Upper lobe of left lung (tissue), 6 donors: Measurements from ENCODE around the gene DLEC1. TPM values are rescaled to one million over a fixed set of nuclear protein-coding genes. Genes with fewer than 3 reads are reported as not detected.
A peak's percentile ranks its signal among the peaks of the same experiment; 100 is the strongest.
"Not testable (repeated sequence)": the region's sequence is repeated elsewhere in the genome, so short reads cannot be mapped to it uniquely, and the experiment has no call there.

ENCODE experiments used
- ATAC-seq, 2 donors: fragments of 200-7000 bp; cut with Tn5 transposase; one replicate each; pipeline ENCODE4 v1.9.1; 2022; ENCODE audit warnings: mild to moderate bottlenecking in 2 of 2, moderate library complexity in 2 of 2; ENCODE audit not compliant: low FRiP score in 2 of 2
- DNase-seq, 2 donors: peaks; one replicate each; pipeline ENCODE4 v3.0.0-alpha.2; 2019 to 2020
- H3K27ac ChIP-seq, 4 donors: fragments of 200-600 bp; sonication (generic); one replicate each; pipeline ENCODE4 v1.5.1; 2016 to 2019
- H3K27me3 ChIP-seq, 4 donors: fragments of 200-600 bp; sonication (generic); one replicate each; pipeline ENCODE4 v1.5.1; 2017 to 2019
- H3K36me3 ChIP-seq, 4 donors: fragments of 200-600 bp; sonication (generic); one replicate each; pipeline ENCODE4 v1.5.1; 2016 to 2019
- H3K4me1 ChIP-seq, 4 donors: fragments of 200-600 bp; sonication (generic); one replicate each; pipeline ENCODE4 v1.5.1; 2018 to 2019
- H3K4me3 ChIP-seq, 4 donors: fragments of 200-600 bp; sonication (generic); one replicate each; pipeline ENCODE4 v1.5.1; 2017 to 2019; ENCODE audit warnings: mild to moderate bottlenecking in 2 of 4, moderate library complexity in 1 of 4
- H3K9me3 ChIP-seq, 4 donors: fragments of 200-600 bp; sonication (generic); one replicate each; pipeline ENCODE4 v1.5.1; 2018 to 2019
- CTCF ChIP-seq, 6 experiments: fragments of 450-650 bp in 4 of 6; fragments of 200-600 bp in 2 of 6; sonication (generic) in 2 of 6; IDR thresholded peaks; one replicate each; pipeline ENCODE4 v1.5.1; 2016 to 2019; ENCODE audit warnings: antibody characterized with exemption in 6 of 6
- EP300 ChIP-seq, 4 donors: sonication (generic); formaldehyde crosslinking; IDR thresholded peaks; one replicate each; pipeline ENCODE4 v1.5.1; 2017; ENCODE audit warnings: antibody characterized with exemption in 4 of 4, control low read depth in 2 of 4
- POLR2A ChIP-seq, 4 donors: fragments of 450-650 bp; IDR thresholded peaks; one replicate each; pipeline ENCODE4 v1.5.1; 2016 to 2017; ENCODE audit warnings: antibody characterized with exemption in 4 of 4, mild to moderate bottlenecking in 2 of 4
- POLR2AphosphoS5 ChIP-seq, 2 donors: sonication (generic); formaldehyde crosslinking; IDR thresholded peaks; one replicate each; pipeline ENCODE4 v1.5.1; 2017; ENCODE audit warnings: antibody characterized with exemption in 2 of 2
- WGBS, 2 donors: methylation state at CpG; one replicate each; pipeline ENCODE4 v1.1.5; 2017 to 2018; 5-methylcytosine and 5-hydroxymethylcytosine counted together
- total RNA-seq, 6 donors: library from RNA; depleted of rRNA in 4 of 6; stranded (reverse); fragments of >200 nt in 4 of 6; gene quantifications; one replicate each; pipeline versions ENCODE4 v1.1.0 to v1.2.1, GENCODE V29; 2016 to 2021
- donor health status: DM: no; HTN: no; CAD: no; lungs with moderate emphysema.
- donor health status: DM: no; HTN: yes; CAD: no; lungs with severe emphysema.

DLEC1 gene
- total RNA-seq, 6 donors from 2014 or later, result 2.3 to 34.8 (median 14.3) TPM

GRCh38 chr3:38084334-38085310 is 45.6 kb downstream of the DLEC1 start:
- no peaks in the 10 kb centered on the region for H3K27me3 ChIP-seq
- 74 to 77% methylated on average over 6 to 7 of the region's 7 CpGs for WGBS, 2 donors
- no peak overlapping the region for H3K27ac ChIP-seq
- TF ChIP-seq EP300 (IDR thresholded peaks at IDR 0.05) (no peak), CTCF (IDR thresholded peaks at IDR 0.05) (no peak), POLR2A (IDR thresholded peaks at IDR 0.05) (no peak), POLR2AphosphoS5 (IDR thresholded peaks at IDR 0.05) (no peak)
- no peaks in the 10 kb centered on the region for H3K4me1 ChIP-seq
- DNase-seq (no peak), ATAC-seq (peak; percentile 77 to 96)
- H3K36me3 ChIP-seq, result no peaks in the 10 kb centered on the region
- H3K9me3 ChIP-seq, result peaks cover 0 to 9% (median 0%) of the 10 kb centered on the region in 4 donors
- H3K4me3 ChIP-seq, result no peak overlapping the region

GRCh38 chr3:38085311-38085942 is 46.4 kb downstream of the DLEC1 start:
- no peak overlapping the region for H3K4me3 ChIP-seq
- no peaks in the 10 kb centered on the region for H3K27me3 ChIP-seq
- 90 to 93% methylated on average over 8 to 10 of the region's 11 CpGs for WGBS, 2 donors
- DNase-seq (peak in 1 of 2 donors; percentile 49), ATAC-seq (peak in 1 of 2 donors; percentile 19)
- H3K4me1 ChIP-seq, result no peaks in the 10 kb centered on the region
- H3K36me3 ChIP-seq, result no peaks in the 10 kb centered on the region
- H3K9me3 ChIP-seq, result peaks cover 0 to 9% (median 0%) of the 10 kb centered on the region in 4 donors
- TF ChIP-seq EP300 (IDR thresholded peaks at IDR 0.05) (no peak), CTCF (IDR thresholded peaks at IDR 0.05) (no peak)
- no peak overlapping the region for H3K27ac ChIP-seq

GRCh38 chr3:38085943-38086324 is 46.9 kb downstream of the DLEC1 start:
- Histone ChIP-seq H3K9me3 (peaks cover 0 to 9% (median 0%) of the 10 kb centered on the region in 4 donors), H3K27me3 (no peaks in the 10 kb centered on the region), H3K4me3 (no peak overlapping the region), H3K36me3 (no peaks in the 10 kb centered on the region), H3K4me1 (no peaks in the 10 kb centered on the region), H3K27ac (no peak overlapping the region)
- TF ChIP-seq POLR2AphosphoS5 (IDR thresholded peaks at IDR 0.05), result no peak
- no peak for TF ChIP-seq CTCF (IDR thresholded peaks at IDR 0.05)
- no peak for TF ChIP-seq EP300 (IDR thresholded peaks at IDR 0.05)
- no peak for TF ChIP-seq POLR2A (IDR thresholded peaks at IDR 0.05)
- no peak for DNase-seq
- ATAC-seq, result peak in 1 of 2 donors; percentile 15
- 75% methylated on average over 1 of the region's 1 CpG; no CpG with 5 or more reads in 1 of the 2 donors for WGBS, 2 donors

- Histone ChIP-seq H3K27ac (no peak overlapping the region), H3K4me3 (no peak overlapping the region), H3K4me1 (no peaks in the 10 kb centered on the region), H3K36me3 (no peaks in the 10 kb centered on the region), H3K27me3 (no peaks in the 10 kb centered on the region), H3K9me3 (peaks cover 0 to 9% (median 0%) of the 10 kb centered on the region in 4 donors)
- no peak for TF ChIP-seq CTCF (IDR thresholded peaks at IDR 0.05)
- no peak for TF ChIP-seq POLR2AphosphoS5 (IDR thresholded peaks at IDR 0.05)
- TF ChIP-seq POLR2A (IDR thresholded peaks at IDR 0.05), result no peak
- TF ChIP-seq EP300 (IDR thresholded peaks at IDR 0.05), result no peak
- DNase-seq (no peak), ATAC-seq (no peak)
- 82 to 85% methylated on average over 3 of the region's 3 CpGs for WGBS, 2 donors
These were observed 47.5 kb downstream of the DLEC1 start for GRCh38 chr3:38086496-38086895.

- H3K27ac ChIP-seq, DNase-seq, H3K27me3 ChIP-seq, ATAC-seq, H3K4me3 ChIP-seq, H3K4me1 ChIP-seq, H3K36me3 ChIP-seq, H3K9me3 ChIP-seq: not testable (repeated sequence)
These were observed 48.3 kb downstream of the DLEC1 start for GRCh38 chr3:38087278-38087677.
